Gastrocnemius medialis (tissue), 4 donors: Measurements from ENCODE around the gene SLC39A11.

Source experiments
- CTCF ChIP-seq, 5 experiments: fragments of 450-650 bp in 3 of 5; fragments of 200-600 bp in 2 of 5; sonication (generic) in 2 of 5; IDR thresholded peaks in 4 of 5; conservative IDR thresholded peaks in 1 of 5; 1 replicate in 4 of 5; 2 replicates in 1 of 5; pipeline ENCODE4 v1.5.1; 2016 to 2019; ENCODE audit warnings: antibody characterized with exemption in 5 of 5, mild to moderate bottlenecking in 3 of 5, moderate library complexity in 3 of 5
- POLR2A ChIP-seq, 2 donors: fragments of 450-650 bp; IDR thresholded peaks; one replicate each; pipeline ENCODE4 v1.6.1; 2017; ENCODE audit warnings: antibody characterized with exemption in 2 of 2, mild to moderate bottlenecking in 2 of 2, moderate library complexity in 2 of 2

GRCh38 chr17:72640415-72641165 is 451.9 kb downstream of the SLC39A11 start:
- TF ChIP-seq CTCF (IDR thresholded peaks at IDR 0.05 in 4 of 5, conservative IDR thresholded peaks at IDR 0.05 in 1 of 5): no peak
- TF ChIP-seq POLR2A (IDR thresholded peaks at IDR 0.05): no peak
